GM19099 (cell line): ENCODE results near the gene VCP.

ENCODE experiments used
- POLR2A ChIP-seq: IDR thresholded peaks from 3 replicates; pipeline ENCODE4 v1.6.1; 2011; ENCODE audit warnings: low read depth; ENCODE audit not compliant: insufficient read length; ENCODE audit errors: extremely low read depth

VCP gene

DNA sequence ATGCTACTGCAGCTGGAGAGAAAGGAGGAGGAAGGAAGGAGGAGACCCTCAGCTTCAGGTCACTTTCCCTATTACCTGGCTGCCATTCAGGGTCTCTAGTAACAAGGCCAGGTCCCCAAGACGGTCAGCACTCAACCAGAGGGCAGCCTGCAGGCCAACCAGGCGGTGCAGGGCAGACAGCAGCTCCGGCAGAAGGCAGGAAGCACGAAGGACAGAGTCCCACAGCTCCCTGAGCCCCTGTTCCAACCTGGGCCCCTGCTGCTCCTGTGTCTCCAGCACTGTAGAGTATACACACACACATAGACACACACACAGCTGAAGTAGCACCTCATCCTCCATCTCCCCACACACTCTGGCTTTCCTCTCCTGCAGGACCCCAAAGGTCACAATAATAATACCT, 5.6 kb upstream of the VCP start:
- no peak for TF ChIP-seq POLR2A

GRCh38 chr9:35076848-35077247, 4.4 kb upstream of the VCP start:
- TF ChIP-seq POLR2A = no peak

GRCh38 chr9:35075358-35075757, 2.9 kb upstream of the VCP start:
- TF ChIP-seq POLR2A = no peak

DNA sequence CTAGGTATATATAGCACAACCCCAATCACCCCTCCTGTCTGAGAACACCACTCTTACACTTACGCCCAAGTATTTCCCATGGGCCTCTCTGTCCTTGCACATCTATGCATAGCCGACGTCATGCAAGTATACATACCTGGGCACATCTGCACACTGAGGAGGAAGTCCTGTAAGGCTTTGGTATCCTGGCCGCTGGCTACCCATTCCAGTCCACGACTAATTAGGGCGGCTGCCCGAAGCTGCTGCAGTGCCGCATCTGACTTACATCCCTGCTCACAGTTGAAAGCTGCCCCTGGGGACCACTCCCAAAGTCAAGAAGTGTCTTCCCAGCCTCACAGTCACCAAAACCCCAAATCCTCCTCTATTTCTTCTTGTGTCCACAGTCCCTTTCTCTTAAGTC, 2.4 kb upstream of the VCP start:
- TF ChIP-seq POLR2A = no peak

DNA sequence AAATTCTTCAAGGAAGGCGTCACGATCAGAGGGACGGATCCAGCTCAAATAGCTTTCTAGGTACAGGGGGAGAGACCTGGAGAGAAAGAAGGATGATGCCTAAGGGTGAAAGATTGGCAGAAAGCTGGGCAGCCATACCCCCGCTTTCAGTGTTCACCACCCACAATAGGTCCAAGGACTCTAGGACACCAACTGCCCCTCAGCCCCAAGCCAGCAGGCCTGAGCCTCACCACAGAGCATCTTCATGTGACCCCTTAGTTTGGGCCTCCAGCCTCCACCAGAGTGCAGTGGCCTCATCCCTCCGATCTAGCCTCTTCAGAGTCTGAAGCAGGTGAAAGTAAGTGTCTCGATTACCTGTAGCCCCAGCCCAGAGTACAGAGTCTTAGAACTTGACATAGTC, 1.7 kb upstream of the VCP start:
- no peak for TF ChIP-seq POLR2A

DNA sequence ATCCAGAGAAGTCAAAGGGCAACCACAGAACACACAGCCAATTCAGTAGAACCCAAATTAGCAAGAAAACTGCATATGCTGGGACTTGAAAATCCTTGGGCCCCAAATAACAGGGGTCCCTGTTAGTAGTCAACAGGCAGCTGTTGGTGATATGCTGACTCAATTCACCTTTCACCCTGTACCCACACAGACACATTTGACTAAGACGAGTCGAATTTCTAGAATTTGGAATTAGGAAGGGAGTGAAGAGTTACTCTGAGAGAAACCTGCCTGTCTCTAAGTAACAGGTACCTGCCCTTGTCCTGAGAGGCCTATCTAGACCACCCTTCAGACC, 821 bp upstream of the VCP start:
- no peak for TF ChIP-seq POLR2A

GRCh38 chr9:35071814-35072460, 488 bp downstream of the VCP start:
- peak; percentile 70 for TF ChIP-seq POLR2A

GRCh38 chr9:35070823-35071813, 1.3 kb downstream of the VCP start:
- TF ChIP-seq POLR2A = no peak

DNA sequence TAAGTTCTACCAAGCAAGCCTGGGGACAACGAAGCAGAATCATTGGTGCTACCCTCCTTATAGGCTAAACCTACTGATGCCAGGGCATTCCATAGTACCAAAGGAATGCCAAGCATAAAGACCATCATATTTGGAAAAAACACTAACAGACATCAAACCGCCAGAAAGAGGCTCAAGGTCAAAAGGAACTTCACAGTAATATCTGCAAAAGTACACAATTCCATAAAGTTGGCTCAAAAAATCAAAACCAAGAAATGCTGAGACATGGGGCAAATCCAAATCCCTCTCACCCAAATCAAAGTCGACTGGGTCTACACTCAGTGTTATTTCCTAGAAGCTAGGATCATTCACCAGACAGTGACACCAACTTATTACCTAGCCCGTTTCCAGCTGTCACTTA, 3.4 kb downstream of the VCP start:
- TF ChIP-seq POLR2A = no peak

DNA sequence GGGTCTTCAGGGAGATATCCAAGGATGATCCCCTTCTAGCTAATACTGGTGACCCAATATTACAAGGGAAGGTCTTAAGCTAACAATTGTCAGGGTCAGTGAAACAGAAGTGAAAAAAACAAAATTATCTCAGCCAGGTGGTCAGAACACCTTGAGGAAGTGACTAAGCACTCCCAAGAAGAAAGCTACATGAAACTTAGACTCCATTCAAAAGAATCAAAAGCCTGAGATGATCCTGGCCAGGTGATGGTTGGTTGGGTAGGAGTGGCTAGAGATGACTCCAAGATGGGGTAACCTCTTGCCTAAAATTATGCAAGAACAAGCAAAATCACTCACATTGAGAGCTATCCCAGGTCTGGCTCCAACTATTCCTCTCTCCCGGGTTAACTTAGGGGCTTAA, 5.4 kb downstream of the VCP start:
- no peak for TF ChIP-seq POLR2A

GRCh38 chr9:35060548-35061207, 11.7 kb downstream of the VCP start:
- TF ChIP-seq POLR2A = no peak

DNA sequence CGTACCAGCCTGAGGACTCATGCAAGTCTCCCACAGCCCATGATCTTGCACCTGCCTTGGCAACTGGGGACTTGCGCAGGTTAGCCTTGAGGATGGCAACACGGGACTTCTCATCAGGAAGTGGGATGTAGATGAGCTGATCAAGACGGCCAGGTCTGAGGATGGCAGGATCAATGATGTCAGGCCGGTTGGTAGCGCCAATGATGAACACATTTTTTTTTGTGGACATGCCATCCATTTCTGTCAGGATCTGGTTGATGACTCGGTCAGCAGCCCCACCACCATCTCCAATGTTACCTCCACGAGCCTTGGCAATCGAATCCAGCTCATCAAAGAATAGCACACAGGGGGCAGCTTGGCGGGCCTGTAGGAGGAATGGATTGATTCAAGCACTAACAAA, 13.0 kb downstream of the VCP start:
- TF ChIP-seq POLR2A = no peak

DNA sequence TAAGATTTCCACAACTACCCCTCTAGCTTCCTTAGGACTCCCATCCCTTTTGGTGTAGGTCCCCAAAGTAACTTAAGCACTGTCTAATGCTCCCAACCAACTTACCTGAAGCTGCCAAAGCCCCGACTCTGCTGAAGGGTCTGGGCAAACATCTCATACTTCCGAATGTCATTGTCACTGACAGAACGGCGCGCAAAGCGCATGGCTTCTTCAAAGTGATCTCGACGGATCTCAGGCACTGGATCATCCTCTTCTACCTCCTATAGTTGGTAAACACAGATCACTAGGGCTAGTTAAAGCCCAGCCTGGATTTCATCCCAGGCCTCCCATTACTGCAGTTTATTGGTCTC, 15.2 kb downstream of the VCP start:
- TF ChIP-seq POLR2A = no peak

DNA sequence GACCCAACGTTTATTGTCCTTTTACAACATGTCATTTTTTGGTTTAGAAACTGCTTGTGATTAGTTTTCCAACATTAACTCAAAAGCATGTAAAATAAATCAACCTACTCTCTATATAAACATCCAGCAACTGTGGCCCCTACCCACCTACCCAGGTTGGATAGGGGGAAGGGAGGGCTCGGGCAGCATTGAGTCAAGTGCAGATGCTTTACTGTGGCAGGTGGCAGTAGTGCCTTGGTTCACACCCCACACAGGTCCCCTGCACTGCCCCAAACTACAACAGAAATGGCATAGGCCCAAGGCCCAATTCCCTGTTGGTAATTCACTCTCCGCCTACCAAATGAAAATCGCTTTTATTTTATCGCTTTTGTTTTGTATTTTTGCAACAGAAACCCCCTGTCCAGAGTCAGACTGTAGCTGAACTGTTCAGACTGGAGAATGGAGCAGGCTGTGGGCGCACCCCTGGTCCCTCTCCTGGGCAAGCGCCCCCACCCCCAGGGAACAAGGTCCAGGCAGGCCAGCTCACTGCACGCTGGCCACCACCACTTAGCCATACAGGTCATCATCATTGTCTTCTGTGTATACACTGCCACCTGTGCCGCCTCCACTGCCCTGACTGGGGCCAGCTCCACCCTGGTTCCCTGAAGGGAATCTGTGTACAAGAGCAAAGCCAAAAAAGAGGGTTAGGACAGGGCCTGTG, 15.7 kb downstream of the VCP start:
- TF ChIP-seq POLR2A = no peak
